ENCODE measurements around the gene ATXN7L1.

DNA sequence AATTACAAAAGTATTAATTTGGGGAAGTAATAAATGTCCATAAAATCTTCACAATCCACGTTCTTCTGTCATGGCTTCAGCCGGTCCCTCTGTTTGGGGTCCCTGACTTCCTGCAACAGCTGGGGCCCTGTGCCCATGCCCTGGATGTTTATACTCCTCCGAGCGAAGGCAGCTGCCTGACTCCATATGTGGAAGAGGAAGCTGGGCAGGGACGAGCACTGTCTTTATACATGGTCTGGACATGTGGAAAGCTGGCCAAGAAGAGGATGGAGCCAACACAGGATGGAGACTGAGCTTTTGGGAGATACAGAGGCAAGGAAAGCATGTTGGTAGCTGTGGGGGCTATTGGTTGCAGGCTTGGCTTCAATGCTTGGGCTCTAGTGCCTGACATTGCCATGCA is 178.6 kb downstream of the ATXN7L1 start:
- TF ChIP-seq POLR2A (IDR thresholded peaks at IDR 0.05) (no peak), POLR2AphosphoS5 (IDR thresholded peaks at IDR 0.05; ENCODE audit: insufficient read depth in 1 of 2, low read depth in 1 of 2) (no peak)
